ENCODE results near the gene PHOX2A. TPM values are rescaled to one million over a fixed set of nuclear protein-coding genes. Genes with fewer than 3 reads are reported as not detected.

The PHOX2A gene
- total RNA-seq, 4 donors from 2014 or later, result not detected

DNA sequence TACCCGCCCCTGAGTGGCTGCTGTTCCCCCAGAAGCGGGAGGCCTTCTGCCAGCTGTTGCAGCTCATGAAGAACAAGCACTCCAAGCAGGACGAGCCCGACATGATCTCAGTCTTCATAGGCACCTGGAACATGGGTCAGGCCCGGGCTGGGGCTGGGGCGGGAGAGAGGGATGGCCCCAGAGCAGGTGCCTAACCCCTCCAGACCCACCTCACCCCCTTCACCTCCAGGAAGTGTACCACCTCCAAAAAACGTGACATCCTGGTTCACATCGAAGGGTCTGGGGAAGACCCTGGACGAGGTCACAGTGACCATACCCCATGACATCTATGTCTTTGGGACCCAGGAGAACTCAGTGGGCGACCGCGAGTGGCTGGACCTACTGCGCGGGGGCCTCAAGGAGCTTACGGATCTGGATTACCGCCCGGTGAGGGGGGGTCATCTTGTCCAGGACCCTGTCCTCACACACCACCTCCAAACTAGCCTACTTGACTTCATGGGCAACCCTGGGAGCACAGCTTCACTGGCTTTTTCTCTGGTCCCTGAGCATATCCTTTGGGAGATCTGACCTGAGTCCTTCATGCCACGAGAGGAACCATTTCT, 13.1 kb downstream of the PHOX2A start:
- intact Hi-C loops (cut with DNase I; ENCODE audit: low total_unique reads), result no loop called here
- DNase-seq (ENCODE audit: low spot score in 2 of 2), result peak in 1 of 2 donors; percentile 72

GRCh38 chr11:72229925-72230763, 13.8 kb downstream of the PHOX2A start:
- WGBS, 2 donors, result 89 to 91% methylated on average over 19 to 21 of the region's 21 CpGs
- TF ChIP-seq, protein P1, sequence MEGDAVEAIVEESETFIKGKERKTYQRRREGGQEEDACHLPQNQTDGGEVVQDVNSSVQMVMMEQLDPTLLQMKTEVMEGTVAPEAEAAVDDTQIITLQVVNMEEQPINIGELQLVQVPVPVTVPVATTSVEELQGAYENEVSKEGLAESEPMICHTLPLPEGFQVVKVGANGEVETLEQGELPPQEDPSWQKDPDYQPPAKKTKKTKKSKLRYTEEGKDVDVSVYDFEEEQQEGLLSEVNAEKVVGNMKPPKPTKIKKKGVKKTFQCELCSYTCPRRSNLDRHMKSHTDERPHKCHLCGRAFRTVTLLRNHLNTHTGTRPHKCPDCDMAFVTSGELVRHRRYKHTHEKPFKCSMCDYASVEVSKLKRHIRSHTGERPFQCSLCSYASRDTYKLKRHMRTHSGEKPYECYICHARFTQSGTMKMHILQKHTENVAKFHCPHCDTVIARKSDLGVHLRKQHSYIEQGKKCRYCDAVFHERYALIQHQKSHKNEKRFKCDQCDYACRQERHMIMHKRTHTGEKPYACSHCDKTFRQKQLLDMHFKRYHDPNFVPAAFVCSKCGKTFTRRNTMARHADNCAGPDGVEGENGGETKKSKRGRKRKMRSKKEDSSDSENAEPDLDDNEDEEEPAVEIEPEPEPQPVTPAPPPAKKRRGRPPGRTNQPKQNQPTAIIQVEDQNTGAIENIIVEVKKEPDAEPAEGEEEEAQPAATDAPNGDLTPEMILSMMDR (IDR thresholded peaks at IDR 0.05), result no peak
- TF ChIP-seq POLR2A (IDR thresholded peaks at IDR 0.05), result no peak
- intact Hi-C loops (cut with DNase I; ENCODE audit: low total_unique reads), result no loop called here
- no peak overlapping the region for H3K4me3 ChIP-seq (ENCODE audit: low read depth, poor library complexity, severe bottlenecking)
- DNase-seq (ENCODE audit: low spot score in 2 of 2), result peak in 1 of 2 donors; percentile 78

More for the DNA sequence above, 13.1 kb downstream of the PHOX2A start:
- WGBS, 2 donors, result 91 to 92% methylated on average over 14 to 18 of the region's 18 CpGs
- no peak for TF ChIP-seq POLR2A (IDR thresholded peaks at IDR 0.05)
- TF ChIP-seq, protein P1 (IDR thresholded peaks at IDR 0.05), result no peak
- H3K4me3 ChIP-seq (ENCODE audit: low read depth, poor library complexity, severe bottlenecking), result no peak overlapping the region

DNA sequence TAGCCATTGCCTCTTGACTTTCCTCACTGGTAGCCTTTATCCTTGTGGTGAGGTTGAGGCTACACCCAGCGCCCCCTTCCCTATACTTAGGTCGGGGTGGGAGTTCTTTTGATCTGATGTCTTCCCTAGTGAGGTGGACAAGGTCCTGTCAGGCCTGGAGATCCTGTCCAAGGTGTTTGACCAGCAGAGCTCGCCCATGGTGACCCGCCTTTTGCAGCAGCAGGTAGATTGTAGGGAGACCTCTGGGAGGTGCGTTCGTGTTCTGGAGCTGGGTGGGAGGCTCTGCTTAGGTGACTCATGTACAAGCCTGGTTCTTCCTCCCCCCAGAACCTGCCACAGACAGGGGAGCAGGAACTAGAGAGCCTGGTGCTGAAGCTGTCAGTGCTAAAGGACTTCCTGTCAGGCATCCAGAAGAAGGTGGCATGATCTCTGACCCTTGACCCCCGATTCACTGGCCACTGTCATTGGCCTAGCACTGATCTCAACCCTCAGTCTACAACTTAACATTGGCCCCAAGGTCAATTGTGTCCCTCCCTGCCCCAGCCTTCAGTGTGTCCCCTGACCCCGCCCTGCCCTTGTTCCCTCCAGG, 14.5 kb downstream of the PHOX2A start:
- peak; percentile 9 to 53 for DNase-seq (ENCODE audit: low spot score in 2 of 2)

DNA sequence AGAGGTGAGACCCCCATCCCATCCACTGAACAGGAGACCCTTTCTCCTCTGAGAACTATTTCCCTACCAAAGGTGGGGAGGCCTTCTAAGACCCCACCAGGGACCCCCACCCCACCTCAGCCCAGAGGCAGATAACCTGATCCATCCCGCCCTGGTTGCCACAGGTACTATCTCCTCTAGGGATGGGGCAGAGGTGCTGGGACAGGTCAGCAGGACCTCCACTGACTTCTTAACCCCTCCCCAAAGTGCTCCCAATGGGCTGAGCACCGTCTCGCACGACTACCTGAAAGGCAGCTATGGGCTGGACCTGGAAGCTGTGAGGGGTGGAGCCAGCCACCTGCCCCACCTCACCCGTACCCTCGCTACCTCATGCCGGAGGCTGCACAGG, 15.1 kb downstream of the PHOX2A start:
- whole genome bisulfite sequencing, 2 donors, result 81 to 87% methylated on average over 7 of the region's 7 CpGs
- no peak overlapping the region for H3K4me3 ChIP-seq (ENCODE audit: low read depth, poor library complexity, severe bottlenecking)
- DNase-seq (ENCODE audit: low spot score in 2 of 2), result peak in 1 of 2 donors; percentile 57
- intact Hi-C loops (cut with DNase I; ENCODE audit: low total_unique reads), result no loop called here
- TF ChIP-seq POLR2A (IDR thresholded peaks at IDR 0.05), result no peak
- TF ChIP-seq, protein P1 (IDR thresholded peaks at IDR 0.05), result no peak

More for the DNA sequence above, 14.5 kb downstream of the PHOX2A start:
- TF ChIP-seq POLR2A (IDR thresholded peaks at IDR 0.05), result no peak
- TF ChIP-seq, protein P1 (IDR thresholded peaks at IDR 0.05), result no peak
- intact Hi-C loops (cut with DNase I; ENCODE audit: low total_unique reads), result no loop called here
- 96 to 98% methylated on average over 6 to 8 of the region's 8 CpGs for WGBS, 2 donors
- H3K4me3 ChIP-seq (ENCODE audit: low read depth, poor library complexity, severe bottlenecking), result no peak overlapping the region

DNA sequence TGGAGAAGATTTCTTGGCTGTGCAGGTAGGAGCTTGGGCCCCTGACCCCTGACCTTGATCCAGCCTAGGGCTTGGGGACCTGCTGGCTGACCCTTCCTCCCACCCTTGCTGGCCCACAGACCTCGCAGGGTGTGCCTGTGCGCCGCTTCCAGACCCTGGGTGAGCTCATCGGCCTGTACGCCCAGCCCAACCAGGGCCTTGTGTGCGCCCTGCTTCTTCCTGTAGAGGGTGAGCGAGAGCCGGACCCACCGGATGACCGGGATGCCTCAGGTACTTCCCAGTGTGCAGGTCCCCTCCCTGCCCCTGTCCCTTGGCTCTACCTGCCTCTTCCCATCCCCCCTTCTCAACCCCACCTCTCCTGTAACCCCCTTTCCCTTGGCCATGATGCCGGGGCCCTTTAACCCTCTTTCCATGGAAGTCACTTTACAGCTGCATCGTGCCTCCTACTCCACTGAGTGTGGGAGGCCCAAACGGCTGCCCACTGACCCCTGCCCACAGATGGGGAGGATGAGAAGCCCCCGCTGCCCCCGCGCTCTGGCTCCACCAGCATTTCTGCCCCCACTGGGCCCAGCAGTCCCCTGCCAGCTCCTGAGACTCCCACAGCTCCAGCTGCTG, 15.6 kb downstream of the PHOX2A start:
- intact Hi-C loops (cut with DNase I; ENCODE audit: low total_unique reads), result no loop called here
- H3K4me3 ChIP-seq (ENCODE audit: low read depth, poor library complexity, severe bottlenecking), result no peak overlapping the region
- peak in 1 of 2 donors; percentile 84 for DNase-seq (ENCODE audit: low spot score in 2 of 2)

More for the DNA sequence above, 15.6 kb downstream of the PHOX2A start:
- 82 to 84% methylated on average over 12 to 16 of the region's 16 CpGs for WGBS, 2 donors
- TF ChIP-seq, protein P1 (IDR thresholded peaks at IDR 0.05), result no peak
- TF ChIP-seq POLR2A (IDR thresholded peaks at IDR 0.05), result no peak

All from lower leg skin (tissue), 4 donors.